ENCODE data around the gene CASP8. TPM values are rescaled to one million over a fixed set of nuclear protein-coding genes. Genes with fewer than 3 reads are reported as not detected.

The CASP8 gene
- total and polyA plus RNA-seq, 2 donors (not counting 1 experiment from before 2014, with no cell fraction given), result 76.7 to 120 TPM

- Histone ChIP-seq H4K20me1 (ENCODE audit: control insufficient read depth, insufficient read depth, low read length, poor library complexity, severe bottlenecking) (no peaks in the 10 kb centered on the region), H3K9ac (ENCODE audit: low read length) (no peak overlapping the region), H3K4me1 (ENCODE audit: control insufficient read depth in 2 of 2, insufficient read depth in 2 of 2, low read length in 2 of 2) (no peaks in the 10 kb centered on the region), H3K27ac (ENCODE audit: low read length in 2 of 2) (no peak overlapping the region), H3K4me3 (ENCODE audit: control extremely low read depth in 1 of 5, extremely low read depth in 1 of 5, insufficient read depth in 1 of 5, low read depth in 2 of 5, low read length in 4 of 5) (no peak overlapping the region), H3K27me3 (replicated peaks in 1 of 4; ENCODE audit: control extremely low read depth in 1 of 4, control insufficient read depth in 3 of 4, insufficient read depth in 4 of 4, low read length in 3 of 4) (no peaks in the 10 kb centered on the region), H3K9me3 (ENCODE audit: control extremely low read depth in 1 of 3, control insufficient read depth in 2 of 3, insufficient read depth in 1 of 3, low read length in 2 of 3) (peaks cover 11 to 22% (median 18%) of the 10 kb centered on the region in 3 donors), H3K36me3 (replicated peaks in 1 of 2; ENCODE audit: control extremely low read depth in 1 of 2, control insufficient read depth in 1 of 2, extremely low read depth in 1 of 2, insufficient read depth in 2 of 2, low read length in 1 of 2) (no peaks in the 10 kb centered on the region), H3K79me2 (ENCODE audit: control insufficient read depth, insufficient read depth, low read length) (no peaks in the 10 kb centered on the region), H2AFZ (ENCODE audit: insufficient read depth, low read depth, low read length, poor library complexity, severe bottlenecking) (no peak overlapping the region), H3K4me2 (replicated peaks; ENCODE audit: low read depth, low read length, poor library complexity, severe bottlenecking) (no peak overlapping the region)
- Mint-ChIP-seq H3K4me1 (no peaks in the 10 kb centered on the region), H3K27ac (no peak overlapping the region), H3K27me3 (no peaks in the 10 kb centered on the region), H3K4me3 (no peak overlapping the region), H3K9me3 (ENCODE audit: insufficient read depth) (peaks cover 23% of the 10 kb centered on the region)
- ChIA-PET CTCF (no interaction called here), POLR2A (no interaction called here)
- intact Hi-C loops (cut with micrococcal nuclease), result no loop called here
- DNase-seq (no peak), ATAC-seq (ENCODE audit: low read depth) (no peak)
- TF ChIP-seq CTCF (IDR thresholded peaks at IDR 0.05) (no peak), EZH2 (IDR thresholded peaks at IDR 0.05; ENCODE audit: borderline replicate concordance, insufficient read depth, low read depth, low read length, poor library complexity, severe bottlenecking) (no peak)
Measured at GRCh38 chr2:201322772-201323171, 62.4 kb downstream of the CASP8 start.

- no peak overlapping the region for H3K4me3 ChIP-seq (ENCODE audit: control extremely low read depth in 1 of 5, extremely low read depth in 1 of 5, insufficient read depth in 1 of 5, low read depth in 2 of 5, low read length in 4 of 5)
- H3K36me3 ChIP-seq (replicated peaks in 1 of 2; ENCODE audit: control extremely low read depth in 1 of 2, control insufficient read depth in 1 of 2, extremely low read depth in 1 of 2, insufficient read depth in 2 of 2, low read length in 1 of 2), result no peaks in the 10 kb centered on the region
- TF ChIP-seq EZH2 (IDR thresholded peaks at IDR 0.05; ENCODE audit: borderline replicate concordance, insufficient read depth, low read depth, low read length, poor library complexity, severe bottlenecking) (no peak), CTCF (IDR thresholded peaks at IDR 0.05) (no peak)
- Mint-ChIP-seq H3K9me3 (ENCODE audit: insufficient read depth) (peaks cover 11% of the 10 kb centered on the region), H3K27ac (no peak overlapping the region), H3K4me3 (no peak overlapping the region), H3K27me3 (no peaks in the 10 kb centered on the region), H3K4me1 (no peaks in the 10 kb centered on the region)
- ChIA-PET CTCF (no interaction called here), POLR2A (no interaction called here)
- H2AFZ ChIP-seq (ENCODE audit: insufficient read depth, low read depth, low read length, poor library complexity, severe bottlenecking), result no peak overlapping the region
- H3K9ac ChIP-seq (ENCODE audit: low read length), result no peak overlapping the region
- peaks cover 0 to 15% (median 7%) of the 10 kb centered on the region in 3 donors for H3K9me3 ChIP-seq (ENCODE audit: control extremely low read depth in 1 of 3, control insufficient read depth in 2 of 3, insufficient read depth in 1 of 3, low read length in 2 of 3)
- H4K20me1 ChIP-seq (ENCODE audit: control insufficient read depth, insufficient read depth, low read length, poor library complexity, severe bottlenecking), result no peaks in the 10 kb centered on the region
- no peaks in the 10 kb centered on the region for H3K79me2 ChIP-seq (ENCODE audit: control insufficient read depth, insufficient read depth, low read length)
- H3K27ac ChIP-seq (ENCODE audit: low read length in 2 of 2), result no peak overlapping the region
- intact Hi-C loops (cut with micrococcal nuclease), result loop anchor here (5.0 kb wide), 1 partner anchor 1765 kb away; no protein-coding TSS in a partner anchor
- ATAC-seq (ENCODE audit: low read depth) (no peak), DNase-seq (no peak)
- no peaks in the 10 kb centered on the region for H3K4me1 ChIP-seq (ENCODE audit: control insufficient read depth in 2 of 2, insufficient read depth in 2 of 2, low read length in 2 of 2)
- H3K4me2 ChIP-seq (replicated peaks; ENCODE audit: low read depth, low read length, poor library complexity, severe bottlenecking), result no peak overlapping the region
- H3K27me3 ChIP-seq (replicated peaks in 1 of 4; ENCODE audit: control extremely low read depth in 1 of 4, control insufficient read depth in 3 of 4, insufficient read depth in 4 of 4, low read length in 3 of 4), result no peaks in the 10 kb centered on the region
- WGBS (ENCODE audit: insufficient coverage), result no CpG with 5 or more reads among the region's 3 CpGs
Measured at GRCh38 chr2:201327678-201328077, 67.3 kb downstream of the CASP8 start.

Data from B cell (primary cell).